K562 (cell line): ENCODE measurements around the gene TRNT1. TPM values are rescaled to one million over a fixed set of nuclear protein-coding genes. Genes with fewer than 3 reads are reported as not detected.

Experiments
- CAMTA2 ChIP-seq: fragments of 250-450 bp; sonication (Bioruptor Pico); conservative IDR thresholded peaks from 2 replicates; pipeline ENCODE4 v1.5.1; 2022
- CBX3 ChIP-seq, 2 experiments: IDR thresholded peaks; 1 replicate in 1 of 2; 2 replicates in 1 of 2; pipeline ENCODE4 v1.6.1; 2012; ENCODE audit warnings: inconsistent platforms in 2 of 2, low read length in 2 of 2, borderline replicate concordance in 1 of 2, control low read depth in 1 of 2
- CHD2 ChIP-seq: IDR thresholded peaks from 2 replicates; pipeline ENCODE4 v1.6.1; 2011; ENCODE audit warnings: low read depth, low read length
- CREM ChIP-seq: IDR thresholded peaks from 2 replicates; pipeline ENCODE4 v1.6.1; 2014; ENCODE audit warnings: antibody characterized with exemption, low read depth
- DDX20 ChIP-seq: fragments of 450-650 bp; IDR thresholded peaks from 2 replicates; pipeline ENCODE4 v1.6.1; 2016; ENCODE audit warnings: missing genetic modification characterization, low read depth, mild to moderate bottlenecking, missing compliant biosample characterization, moderate library complexity
- ELK1 ChIP-seq: sonication (generic); formaldehyde crosslinking; IDR thresholded peaks from 2 replicates; pipeline ENCODE4 v1.8.1; 2022; ENCODE audit warnings: missing genetic modification reagents
- GABPB2 ChIP-seq: fragments of 250-450 bp; sonication (Bioruptor Pico); conservative IDR thresholded peaks from 2 replicates; pipeline ENCODE4 v1.5.1; 2021; ENCODE audit warnings: mild to moderate bottlenecking
- IFI16 ChIP-seq: fragments of 250-450 bp; sonication (Bioruptor Pico); IDR thresholded peaks from 2 replicates; pipeline ENCODE4 v2.1.2; 2022; ENCODE audit warnings: mild to moderate bottlenecking, inconsistent platforms
- NBN ChIP-seq: fragments of 450-650 bp; IDR thresholded peaks from 2 replicates; pipeline ENCODE4 v1.6.1; 2016; ENCODE audit warnings: low read depth, mild to moderate bottlenecking
- RBBP5 ChIP-seq: fragments of 200-600 bp; sonication (generic); IDR thresholded peaks from 2 replicates; pipeline ENCODE4 v1.6.1; 2012; ENCODE audit warnings: borderline replicate concordance, mild to moderate bottlenecking, low read length, control low read depth, inconsistent platforms; ENCODE audit not compliant: insufficient read depth, poor library complexity, severe bottlenecking
- RUNX1 ChIP-seq: sonication (generic); IDR thresholded peaks from 2 replicates; pipeline ENCODE4 v1.6.1; 2016; ENCODE audit warnings: antibody characterized with exemption, low read depth
- TCF3 ChIP-seq: sonication (generic); formaldehyde crosslinking; IDR thresholded peaks from 2 replicates; pipeline ENCODE4 v1.4.0; 2020; ENCODE audit warnings: mild to moderate bottlenecking, missing genetic modification reagents
- ZC3H4 ChIP-seq: sonication (generic); formaldehyde crosslinking; IDR thresholded peaks from 2 replicates; pipeline ENCODE4 v1.9.0; 2021; ENCODE audit warnings: missing genetic modification reagents, borderline replicate concordance
- ZFP30 ChIP-seq: fragments of 250-450 bp; sonication (Bioruptor Pico); IDR thresholded peaks from 2 replicates; pipeline ENCODE4 v1.8.0; 2022; ENCODE audit warnings: moderate library complexity, mild to moderate bottlenecking, inconsistent platforms, borderline replicate concordance
- ZNF263 ChIP-seq: sonication (generic); formaldehyde crosslinking; IDR thresholded peaks from 2 replicates; pipeline ENCODE4 v1.8.0; 2022; ENCODE audit warnings: mild to moderate bottlenecking, missing genetic modification reagents, borderline replicate concordance
- ZNF274 ChIP-seq: IDR thresholded peaks from 2 replicates; pipeline ENCODE4 v1.6.1; 2011; ENCODE audit warnings: low read depth, mild to moderate bottlenecking, low read length, moderate library complexity, borderline replicate concordance
- ZNF507 ChIP-seq: conservative IDR thresholded peaks from 2 replicates; pipeline ENCODE4 v1.6.1; 2017; ENCODE audit warnings: missing genetic modification characterization, missing compliant biosample characterization
- ZNF57 ChIP-seq: fragments of 450-650 bp; formaldehyde crosslinking; IDR thresholded peaks from 2 replicates; pipeline ENCODE4 v1.4.0; 2020; ENCODE audit warnings: mild to moderate bottlenecking, moderate library complexity
- polyA plus RNA-seq, 8 experiments: library from polyadenylated mRNA; depleted of rRNA in 4 of 8; stranded (reverse) in 5 of 8; unstranded in 3 of 8; fragments of >200 nt; fragmentation: Nextera tagmentation in 2 of 8; fragmentation: Illumina TruSeq in 1 of 8; extraction: Ambion mirVana in 2 of 8; extraction: Trizol in 1 of 8; gene quantifications; 2 replicates each; pipeline versions ENCODE4 v1.2.1 to v1.2.3, GENCODE V29; 2011 to 2014; ENCODE audit warnings: inconsistent platforms in 1 of 8, missing spikeins in 1 of 8
- total RNA-seq, 7 experiments: library from RNA; depleted of rRNA in 6 of 7; stranded (reverse); fragments of >200 nt in 6 of 7; fragmentation: Illumina TruSeq in 2 of 7; extraction: Trizol in 2 of 7; gene quantifications; 2 replicates each; pipeline versions ENCODE4 v1.2.1 to v1.2.3, GENCODE V29; 2011 to 2021; ENCODE audit warnings: low replicate concordance in 1 of 7
- TF ChIP-seq, protein P1 (sequence below), 2 experiments: fragments of 450-650 bp in 1 of 2; sonication (generic) in 1 of 2; formaldehyde crosslinking in 1 of 2; IDR thresholded peaks in 1 of 2; conservative IDR thresholded peaks in 1 of 2; 2 replicates each; pipeline versions ENCODE4 v1.6.1 to v1.8.1; 2016 to 2023; ENCODE audit warnings: mild to moderate bottlenecking in 2 of 2, moderate library complexity in 2 of 2, inconsistent platforms in 1 of 2, missing genetic modification reagents in 1 of 2
- TF ChIP-seq, protein P2 (sequence below): fragments of 450-650 bp; formaldehyde crosslinking; IDR thresholded peaks from 2 replicates; pipeline ENCODE4 v1.4.0; 2022; ENCODE audit warnings: mild to moderate bottlenecking, moderate library complexity
- TF ChIP-seq, protein P3 (sequence below): sonication (generic); formaldehyde crosslinking; IDR thresholded peaks from 2 replicates; pipeline ENCODE4 v1.8.1; 2023; ENCODE audit warnings: mild to moderate bottlenecking, missing genetic modification reagents

TRNT1 gene
- total and polyA plus RNA-seq, 9 of the 15 experiments (the other 6 are each of a cell fraction or from before 2014, with no cell fraction given): 38.1 to 58.2 (median 47.4) TPM

DNA sequence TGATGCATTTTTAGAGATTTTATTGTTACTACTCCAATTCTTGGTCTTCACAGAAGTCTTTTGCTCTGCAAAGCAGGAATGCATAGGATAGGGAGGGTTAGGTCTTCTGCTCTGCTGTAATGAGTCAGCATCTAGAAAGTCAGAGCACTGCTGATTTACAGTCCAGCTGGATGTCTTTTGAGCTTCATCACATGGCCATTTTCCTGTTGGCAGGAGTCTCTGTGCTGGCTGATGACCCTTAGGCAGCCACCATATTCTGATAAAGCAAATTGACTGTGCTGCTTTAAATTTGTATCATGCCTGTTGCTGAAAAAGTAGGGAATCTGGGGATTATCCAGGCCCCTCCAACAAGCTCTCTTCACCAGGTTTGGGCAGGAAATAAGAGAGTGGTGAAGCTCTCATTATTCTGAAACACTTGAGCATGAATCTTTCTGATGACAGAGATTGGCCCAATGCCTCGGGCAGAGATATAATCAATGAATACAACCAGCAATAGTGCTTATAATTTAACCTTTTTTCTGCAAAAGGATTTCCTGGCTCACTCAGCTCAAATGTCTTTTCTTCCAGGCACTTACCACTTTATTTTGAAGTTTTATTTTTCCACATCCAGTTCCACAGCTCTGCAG lies 62.5 kb downstream of the TRNT1 start (continued):
- TF ChIP-seq TCF3 (CRISPR knock-in tag) (peak; percentile 15; the same call in 1 of the 2 replicates), CREM (no peak), RBBP5 (no peak), ZNF57 (CRISPR knock-in tag) (no peak), IFI16 (CRISPR knock-in tag) (no peak), ZNF263 (CRISPR knock-in tag) (no peak), NBN (no peak), ZFP30 (no peak), CBX3 (IDR thresholded peaks at IDR 0.05; ENCODE audit: borderline replicate concordance in 1 of 2, low read length in 2 of 2) (0 out of 3 replicates have a peak, but pooled peaks of 1 of the 2 experiments have one; percentile 28), RUNX1 (no peak), ELK1 (no peak), ZNF507 (tag) (no peak), GABPB2 (CRISPR knock-in tag) (no peak), ZC3H4 (CRISPR knock-in tag) (no peak), CAMTA2 (CRISPR knock-in tag) (no peak), CHD2 (no peak), DDX20 (tag) (no peak), ZNF274 (no peak)
- TF ChIP-seq, protein P1, sequence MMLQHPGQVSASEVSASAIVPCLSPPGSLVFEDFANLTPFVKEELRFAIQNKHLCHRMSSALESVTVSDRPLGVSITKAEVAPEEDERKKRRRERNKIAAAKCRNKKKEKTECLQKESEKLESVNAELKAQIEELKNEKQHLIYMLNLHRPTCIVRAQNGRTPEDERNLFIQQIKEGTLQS (IDR thresholded peaks at IDR 0.05): peak; percentile 50; the same call in 1 of the 2 replicates
- TF ChIP-seq, protein P1 (CRISPR knock-in tag; conservative IDR thresholded peaks at IDR 0.05): no peak
- TF ChIP-seq, protein P2, sequence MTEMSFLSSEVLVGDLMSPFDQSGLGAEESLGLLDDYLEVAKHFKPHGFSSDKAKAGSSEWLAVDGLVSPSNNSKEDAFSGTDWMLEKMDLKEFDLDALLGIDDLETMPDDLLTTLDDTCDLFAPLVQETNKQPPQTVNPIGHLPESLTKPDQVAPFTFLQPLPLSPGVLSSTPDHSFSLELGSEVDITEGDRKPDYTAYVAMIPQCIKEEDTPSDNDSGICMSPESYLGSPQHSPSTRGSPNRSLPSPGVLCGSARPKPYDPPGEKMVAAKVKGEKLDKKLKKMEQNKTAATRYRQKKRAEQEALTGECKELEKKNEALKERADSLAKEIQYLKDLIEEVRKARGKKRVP (CRISPR knock-in tag): no peak
- TF ChIP-seq, protein P3, sequence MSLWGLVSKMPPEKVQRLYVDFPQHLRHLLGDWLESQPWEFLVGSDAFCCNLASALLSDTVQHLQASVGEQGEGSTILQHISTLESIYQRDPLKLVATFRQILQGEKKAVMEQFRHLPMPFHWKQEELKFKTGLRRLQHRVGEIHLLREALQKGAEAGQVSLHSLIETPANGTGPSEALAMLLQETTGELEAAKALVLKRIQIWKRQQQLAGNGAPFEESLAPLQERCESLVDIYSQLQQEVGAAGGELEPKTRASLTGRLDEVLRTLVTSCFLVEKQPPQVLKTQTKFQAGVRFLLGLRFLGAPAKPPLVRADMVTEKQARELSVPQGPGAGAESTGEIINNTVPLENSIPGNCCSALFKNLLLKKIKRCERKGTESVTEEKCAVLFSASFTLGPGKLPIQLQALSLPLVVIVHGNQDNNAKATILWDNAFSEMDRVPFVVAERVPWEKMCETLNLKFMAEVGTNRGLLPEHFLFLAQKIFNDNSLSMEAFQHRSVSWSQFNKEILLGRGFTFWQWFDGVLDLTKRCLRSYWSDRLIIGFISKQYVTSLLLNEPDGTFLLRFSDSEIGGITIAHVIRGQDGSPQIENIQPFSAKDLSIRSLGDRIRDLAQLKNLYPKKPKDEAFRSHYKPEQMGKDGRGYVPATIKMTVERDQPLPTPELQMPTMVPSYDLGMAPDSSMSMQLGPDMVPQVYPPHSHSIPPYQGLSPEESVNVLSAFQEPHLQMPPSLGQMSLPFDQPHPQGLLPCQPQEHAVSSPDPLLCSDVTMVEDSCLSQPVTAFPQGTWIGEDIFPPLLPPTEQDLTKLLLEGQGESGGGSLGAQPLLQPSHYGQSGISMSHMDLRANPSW (CRISPR knock-in tag): no peak
